Small intestine (tissue), 16 donors: ENCODE measurements around the gene LPP. TPM values are rescaled to one million over a fixed set of nuclear protein-coding genes. Genes with fewer than 3 reads are reported as not detected.
A peak's percentile ranks its signal among the peaks of the same experiment; 100 is the strongest.

Experiments used
- DNase-seq, 2 donors: peaks; one replicate each; pipeline versions ENCODE4 v3.0.0 to v3.0.0-alpha.2; 2013
- FAIRE-seq: peaks from 2 replicates; lab custom pipeline; 2012; peaks lifted over from hg19 to GRCh38; lab: Jason Lieb, UNC
- H3K27ac ChIP-seq, 3 donors: one replicate each; pipeline ENCODE4 v1.5.1; 2013; ENCODE audit warnings: low read length in 2 of 3, mild to moderate bottlenecking in 2 of 3, control low read depth in 1 of 3, inconsistent platforms in 1 of 3, low read depth in 1 of 3, moderate library complexity in 1 of 3
- H3K27me3 ChIP-seq, 3 donors: one replicate each; pipeline ENCODE4 v1.6.1; 2013; ENCODE audit warnings: low read length in 3 of 3, inconsistent platforms in 1 of 3; ENCODE audit not compliant: control insufficient read depth in 3 of 3, insufficient read depth in 3 of 3
- H3K36me3 ChIP-seq, 3 donors: one replicate each; pipeline ENCODE4 v1.6.1; 2013; ENCODE audit warnings: low read length in 3 of 3, inconsistent platforms in 1 of 3, low read depth in 1 of 3, mild to moderate bottlenecking in 1 of 3, moderate library complexity in 1 of 3; ENCODE audit not compliant: control insufficient read depth in 3 of 3, insufficient read depth in 2 of 3
- H3K4me1 ChIP-seq, 3 donors: one replicate each; pipeline ENCODE4 v1.6.1; 2013; ENCODE audit warnings: low read length in 2 of 3, inconsistent platforms in 1 of 3, low read depth in 1 of 3, mild to moderate bottlenecking in 1 of 3, moderate library complexity in 1 of 3; ENCODE audit not compliant: control insufficient read depth in 3 of 3, insufficient read depth in 2 of 3
- H3K4me3 ChIP-seq, 3 donors: one replicate each; pipeline ENCODE4 v1.5.1; 2013; ENCODE audit warnings: low read length in 3 of 3, control low read depth in 1 of 3, inconsistent platforms in 1 of 3, low read depth in 1 of 3, mild to moderate bottlenecking in 1 of 3, moderate library complexity in 1 of 3
- H3K9me3 ChIP-seq, 2 donors: one replicate each; pipeline ENCODE4 v1.6.1; 2013; ENCODE audit warnings: low read depth in 1 of 2, low read length in 1 of 2; ENCODE audit not compliant: control insufficient read depth in 2 of 2, insufficient read depth in 1 of 2
- WGBS, 3 donors: extraction: QIAGEN DNeasy Blood & Tissue Kit; methylation state at CpG; one replicate each; pipeline ENCODE4 v1.1.7; 2013; 5-methylcytosine and 5-hydroxymethylcytosine counted together
- long read RNA-seq, 10 donors: transcript quantifications; one replicate each; lab custom pipeline, GENCODE V29; 2026
- polyA plus RNA-seq, 4 donors: library from polyadenylated mRNA; stranded (reverse) in 3 of 4; unstranded in 1 of 4; fragments of 200-250 nt in 3 of 4; fragments of 120-200 nt in 1 of 4; gene quantifications; one replicate each; pipeline versions ENCODE4 v1.2.1 to v1.2.3, GENCODE V29; 2013
- donor health status: healthy with polysubstance abuse.
- donor health status: control.
- donor health status: control.
- donor health status: Bipolar disorder and iron deficiency.
- donor health status: healthy.

Gene LPP
- 10 to 100 TPM in 2 of 4 donors, 1 to 10 TPM in 2; 5.4 to 35.8 (median 12.4) TPM for polyA plus RNA-seq
- long read RNA-seq, donor 1 = 0 reads
- long read RNA-seq, donor 2, partial matches to known transcripts = 10 of 10 reads
- long read RNA-seq, donor 2, other reads (novel, unspliced or antisense) = 0 of 10 reads
- long read RNA-seq, donor 3, partial matches to known transcripts = 7 of 7 reads
- long read RNA-seq, donor 3, other reads (novel, unspliced or antisense) = 0 of 7 reads
- long read RNA-seq, donor 4 = 0 reads
- long read RNA-seq, donor 5 = 0 reads
- long read RNA-seq, donor 6, partial matches to known transcripts = 20 of 20 reads
- long read RNA-seq, donor 6, other reads (novel, unspliced or antisense) = 0 of 20 reads
- long read RNA-seq, donor 7 = 0 reads
- long read RNA-seq, donor 8 = 0 reads
- long read RNA-seq, donor 9, partial matches to known transcripts = 0 of 1 reads
- long read RNA-seq, donor 9, other reads (novel, unspliced or antisense) = 0 of 1 reads
- long read RNA-seq, donor 10 = 0 reads

- H3K27ac ChIP-seq = peak within 1 kb of the TSS; percentile 92 to 97 (median 96)
- no peaks in the 10 kb centered on the region for H3K27me3 ChIP-seq
- peak within 1 kb of the TSS; percentile 73 to 91 (median 75) for H3K4me3 ChIP-seq
- FAIRE-seq (no peak), DNase-seq (peak; percentile 89 to 93)
- peaks cover 14 to 51% (median 16%) of the 10 kb centered on the region in 3 donors for H3K4me1 ChIP-seq
- WGBS, 3 donors = 0 to 1% (median 1%) methylated on average over 28 to 63 of the region's 66 CpGs
- H3K36me3 ChIP-seq = peaks cover 0 to 2% (median 0%) of the 10 kb centered on the region in 3 donors
- no peaks in the 10 kb centered on the region for H3K9me3 ChIP-seq
Observed at GRCh38 chr3:188154014-188154808, at the start of gene LPP. TSS of gene LPP (plus strand) at chr3:188154157. CDS start at chr3:188406121, 251,964 bp downstream.

GRCh38 chr3:188106006-188106405, 48.0 kb upstream of the LPP start:
- Histone ChIP-seq H3K36me3 (no peaks in the 10 kb centered on the region), H3K9me3 (no peaks in the 10 kb centered on the region), H3K4me3 (no peak overlapping the region), H3K27me3 (no peaks in the 10 kb centered on the region), H3K4me1 (no peaks in the 10 kb centered on the region), H3K27ac (no peak overlapping the region)
- no peak for DNase-seq
- WGBS, 3 donors = 56 to 81% (median 65%) methylated on average over 1 of the region's 1 CpG
- no peak for FAIRE-seq

GRCh38 chr3:188106454-188106853, 47.5 kb upstream of the LPP start:
- Histone ChIP-seq H3K4me1 (no peaks in the 10 kb centered on the region), H3K27ac (no peak overlapping the region), H3K4me3 (no peak overlapping the region), H3K9me3 (no peaks in the 10 kb centered on the region), H3K36me3 (no peaks in the 10 kb centered on the region), H3K27me3 (no peaks in the 10 kb centered on the region)
- 93 to 94% (median 93%) methylated on average over 5 of the region's 5 CpGs for WGBS, 3 donors
- no peak for DNase-seq
- no peak for FAIRE-seq

- H3K4me1 ChIP-seq = no peaks in the 10 kb centered on the region
- no peak for FAIRE-seq
- WGBS, 3 donors = 81 to 89% (median 87%) methylated on average over 15 of the region's 15 CpGs
- H3K9me3 ChIP-seq = no peaks in the 10 kb centered on the region
- no peaks in the 10 kb centered on the region for H3K27me3 ChIP-seq
- DNase-seq = no peak
- no peak overlapping the region for H3K4me3 ChIP-seq
- no peak overlapping the region for H3K27ac ChIP-seq
- no peaks in the 10 kb centered on the region for H3K36me3 ChIP-seq
Observed at GRCh38 chr3:188106887-188107830, 46.8 kb upstream of the LPP start.

GRCh38 chr3:188108703-188109412, 45.1 kb upstream of the LPP start:
- Histone ChIP-seq H3K4me1 (no peaks in the 10 kb centered on the region), H3K36me3 (no peaks in the 10 kb centered on the region), H3K27ac (no peak overlapping the region), H3K4me3 (no peak overlapping the region), H3K9me3 (no peaks in the 10 kb centered on the region), H3K27me3 (no peaks in the 10 kb centered on the region)
- 81 to 96% (median 88%) methylated on average over 4 of the region's 4 CpGs for WGBS, 3 donors
- no peak for FAIRE-seq
- DNase-seq = no peak

- no peaks in the 10 kb centered on the region for H3K4me1 ChIP-seq
- H3K9me3 ChIP-seq = no peaks in the 10 kb centered on the region
- no peaks in the 10 kb centered on the region for H3K27me3 ChIP-seq
- H3K36me3 ChIP-seq = no peaks in the 10 kb centered on the region
- WGBS, 3 donors = 72 to 87% (median 81%) methylated on average over 2 of the region's 2 CpGs
- H3K4me3 ChIP-seq = no peak overlapping the region
- no peak overlapping the region for H3K27ac ChIP-seq
- DNase-seq = no peak
- FAIRE-seq = no peak
Observed at GRCh38 chr3:188111002-188111584, 42.9 kb upstream of the LPP start.

- Histone ChIP-seq H3K27ac (no peak overlapping the region), H3K4me3 (no peak overlapping the region), H3K27me3 (no peaks in the 10 kb centered on the region), H3K9me3 (peaks cover 0 to 4% of the 10 kb centered on the region in 2 donors), H3K4me1 (no peaks in the 10 kb centered on the region), H3K36me3 (no peaks in the 10 kb centered on the region)
- no peak for FAIRE-seq
- no peak for DNase-seq
Observed at GRCh38 chr3:188113756-188114155, 40.2 kb upstream of the LPP start.
